AG04450 (cell line): ENCODE data around the gene SYNPR. TPM values are rescaled to one million over a fixed set of nuclear protein-coding genes. Genes with fewer than 3 reads are reported as not detected.

Experiments used
- CTCF ChIA-PET: fragments of 300-600, 350-600 bp; formaldehyde crosslinking; extraction: SDS; loops from one replicate; lab custom pipeline; 2022; ENCODE audit warnings: antibody characterized with exemption, inconsistent platforms; lab: Charles Lee
- POLR2A ChIA-PET: fragments of 350-600 bp; formaldehyde crosslinking; extraction: SDS; loops from one replicate; lab custom pipeline; 2021; ENCODE audit warnings: antibody characterized with exemption, inconsistent platforms; lab: Yijun Ruan, JAX
- DNase-seq: peaks from one replicate; pipeline ENCODE4 v3.0.0-alpha.2; 2011; ENCODE audit warnings: low read depth, low spot score
- H3K27ac ChIP-seq: one replicate; pipeline ENCODE4 v1.5.1; 2012; ENCODE audit warnings: low read depth, low read length, control low read depth
- H3K27me3 ChIP-seq: one replicate; pipeline ENCODE4 v1.6.0; 2012; ENCODE audit warnings: low read length; ENCODE audit not compliant: control insufficient read depth, insufficient read depth
- H3K4me3 ChIP-seq: 2 replicates; pipeline ENCODE4 v1.5.1; 2011; ENCODE audit warnings: mild to moderate bottlenecking, low read depth, low read length, control low read depth
- H3K9me3 ChIP-seq: 2 replicates; pipeline ENCODE4 v1.5.1; 2012; ENCODE audit warnings: low read length; ENCODE audit not compliant: control insufficient read depth, insufficient read depth
- polyA plus RNA-seq: library from polyadenylated mRNA; depleted of rRNA; stranded (reverse); fragments of >200 nt; gene quantifications from 2 replicates; pipeline ENCODE4 v1.2.3, GENCODE V29; 2011
- TF ChIP-seq, protein P1 (sequence below): IDR thresholded peaks from 2 replicates; pipeline ENCODE4 v1.5.1; 2011; ENCODE audit warnings: low read depth, low read length, control low read depth, inconsistent platforms

SYNPR gene
- polyA plus RNA-seq, 1 experiment = not detected

DNA sequence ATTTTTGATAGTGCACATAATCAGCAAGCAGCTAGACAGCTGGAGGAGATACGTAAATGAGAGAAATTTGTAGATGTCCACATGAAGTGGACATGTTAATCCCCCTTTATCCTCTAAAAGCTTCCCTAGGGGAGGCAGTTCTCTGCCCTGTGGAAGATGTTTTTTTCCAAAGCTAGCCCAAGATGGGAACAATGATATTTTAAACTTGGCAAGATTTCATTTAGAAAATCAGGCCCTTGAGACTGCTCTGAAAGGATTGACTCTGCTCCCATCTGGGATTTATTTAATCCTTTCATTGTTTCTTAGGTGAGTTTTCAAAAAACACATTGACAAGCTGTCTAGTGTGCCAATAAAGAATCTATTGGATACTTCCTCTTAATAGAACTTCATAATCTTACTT, 92.0 kb downstream of the SYNPR start:
- ChIA-PET POLR2A (no interaction called here), CTCF (interaction anchor here (2.7 to 3.2 kb wide), 2 partner anchors 20 to 448 kb away, joined by 10 to 19 read pairs; partner anchors contain the start of gene C3orf49)
- Histone ChIP-seq H3K27ac (no peak overlapping the region), H3K4me3 (no peak overlapping the region), H3K27me3 (no peaks in the 10 kb centered on the region), H3K9me3 (no peaks in the 10 kb centered on the region)
- no peak for DNase-seq
- TF ChIP-seq, protein P1, sequence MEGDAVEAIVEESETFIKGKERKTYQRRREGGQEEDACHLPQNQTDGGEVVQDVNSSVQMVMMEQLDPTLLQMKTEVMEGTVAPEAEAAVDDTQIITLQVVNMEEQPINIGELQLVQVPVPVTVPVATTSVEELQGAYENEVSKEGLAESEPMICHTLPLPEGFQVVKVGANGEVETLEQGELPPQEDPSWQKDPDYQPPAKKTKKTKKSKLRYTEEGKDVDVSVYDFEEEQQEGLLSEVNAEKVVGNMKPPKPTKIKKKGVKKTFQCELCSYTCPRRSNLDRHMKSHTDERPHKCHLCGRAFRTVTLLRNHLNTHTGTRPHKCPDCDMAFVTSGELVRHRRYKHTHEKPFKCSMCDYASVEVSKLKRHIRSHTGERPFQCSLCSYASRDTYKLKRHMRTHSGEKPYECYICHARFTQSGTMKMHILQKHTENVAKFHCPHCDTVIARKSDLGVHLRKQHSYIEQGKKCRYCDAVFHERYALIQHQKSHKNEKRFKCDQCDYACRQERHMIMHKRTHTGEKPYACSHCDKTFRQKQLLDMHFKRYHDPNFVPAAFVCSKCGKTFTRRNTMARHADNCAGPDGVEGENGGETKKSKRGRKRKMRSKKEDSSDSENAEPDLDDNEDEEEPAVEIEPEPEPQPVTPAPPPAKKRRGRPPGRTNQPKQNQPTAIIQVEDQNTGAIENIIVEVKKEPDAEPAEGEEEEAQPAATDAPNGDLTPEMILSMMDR = no peak

DNA sequence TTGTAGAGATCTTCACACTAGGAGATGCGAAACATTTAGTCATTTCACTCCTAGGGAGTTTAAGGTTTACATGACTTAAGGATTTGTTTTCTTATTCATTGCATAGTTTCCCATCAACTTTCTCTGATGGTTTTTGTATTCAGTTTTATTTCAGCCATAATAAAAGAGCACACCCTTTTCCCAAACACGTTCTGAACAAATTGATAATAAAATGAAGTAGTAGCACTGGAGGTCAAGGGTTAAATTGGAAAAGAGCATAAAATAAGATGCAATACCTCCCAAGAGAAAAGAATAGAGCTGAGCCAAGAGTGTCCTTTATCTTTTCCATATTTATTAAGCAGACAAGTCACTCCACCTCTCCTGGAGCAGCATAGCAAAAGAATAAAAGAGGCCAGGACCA, 104.9 kb downstream of the SYNPR start:
- Histone ChIP-seq H3K4me3 (no peak overlapping the region), H3K27ac (no peak overlapping the region), H3K27me3 (no peaks in the 10 kb centered on the region), H3K9me3 (no peaks in the 10 kb centered on the region)
- ChIA-PET POLR2A (no interaction called here), CTCF (no interaction called here)
- no peak for DNase-seq
- TF ChIP-seq, protein P1 = no peak

DNA sequence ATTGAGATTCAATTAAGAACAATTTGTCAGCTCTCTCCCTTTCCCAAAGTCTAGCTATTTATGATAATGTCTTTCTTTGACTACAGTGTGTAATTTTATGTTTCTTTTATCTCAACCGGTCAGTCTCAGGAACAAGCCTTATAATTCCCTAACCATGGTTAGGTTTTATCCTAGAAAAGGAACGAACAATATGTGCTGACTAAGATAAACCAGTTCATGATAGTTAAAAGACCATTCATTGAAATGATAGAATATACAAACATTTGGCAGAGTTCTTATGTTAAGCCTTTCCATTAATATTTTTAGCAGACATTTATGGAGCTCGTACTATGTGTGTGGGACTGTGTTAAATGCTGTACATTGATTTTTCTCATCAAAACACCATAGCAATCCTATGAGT, 106.3 kb downstream of the SYNPR start:
- Histone ChIP-seq H3K27me3 (no peaks in the 10 kb centered on the region), H3K4me3 (no peak overlapping the region), H3K9me3 (no peaks in the 10 kb centered on the region), H3K27ac (no peak overlapping the region)
- POLR2A ChIA-PET = no interaction called here
- CTCF ChIA-PET = interaction anchor here (0.8 to 1.4 kb wide), 2 partner anchors 33 kb away, joined by 3 read pairs; no protein-coding TSS in a partner anchor
- DNase-seq = no peak
- TF ChIP-seq, protein P1 = no peak

DNA sequence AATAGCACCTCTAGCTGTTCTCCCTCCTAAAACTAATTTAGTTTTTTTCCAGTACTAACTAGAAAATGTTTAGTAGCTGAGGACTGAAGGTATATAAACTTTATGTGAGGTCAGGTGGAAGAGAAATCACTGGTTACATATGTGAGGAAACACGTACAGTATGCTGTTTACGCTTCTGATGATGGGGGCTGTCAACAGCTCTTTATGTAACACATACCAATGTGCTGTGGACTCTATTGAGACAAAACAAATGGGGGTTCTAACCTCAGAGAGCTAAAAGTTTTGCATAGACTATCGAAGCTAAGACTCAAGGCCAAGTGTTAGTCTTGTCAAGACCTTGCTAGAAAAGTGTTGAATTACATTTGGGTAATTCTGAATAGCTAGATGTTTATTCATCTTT, 107.5 kb downstream of the SYNPR start:
- no peaks in the 10 kb centered on the region for H3K9me3 ChIP-seq
- TF ChIP-seq, protein P1 = no peak
- no peaks in the 10 kb centered on the region for H3K27me3 ChIP-seq
- no peak for DNase-seq
- ChIA-PET POLR2A (no interaction called here), CTCF (interaction anchor here (1.4 kb wide), 1 partner anchor 35 kb away, joined by 3 read pairs; no protein-coding TSS in a partner anchor)
- no peak overlapping the region for H3K27ac ChIP-seq
- H3K4me3 ChIP-seq = no peak overlapping the region

DNA sequence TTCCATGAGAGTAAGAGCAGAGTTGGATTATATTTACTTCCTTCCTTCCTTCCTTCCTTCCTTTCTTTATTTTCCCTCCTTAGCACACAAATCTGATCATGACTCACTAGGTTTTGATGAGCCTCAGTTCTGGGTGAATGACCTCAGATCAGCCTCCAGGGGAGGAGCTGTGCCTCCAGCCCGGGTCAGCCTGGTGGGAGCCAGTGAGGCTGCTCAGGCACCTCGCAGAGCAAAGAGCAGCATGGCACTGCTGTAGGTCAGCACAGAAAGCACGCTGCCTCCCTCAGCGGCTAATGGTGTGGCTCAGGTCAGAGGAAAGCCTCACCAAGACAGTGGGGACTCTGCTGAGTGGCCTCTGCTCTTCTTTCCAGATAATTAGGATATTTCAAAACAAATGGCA, 108.5 kb downstream of the SYNPR start:
- POLR2A ChIA-PET = no interaction called here
- no peaks in the 10 kb centered on the region for H3K9me3 ChIP-seq
- CTCF ChIA-PET = interaction anchor here (1.4 kb wide), 1 partner anchor 37 kb away, joined by 3 read pairs; no protein-coding TSS in a partner anchor
- H3K27me3 ChIP-seq = no peaks in the 10 kb centered on the region
- no peak overlapping the region for H3K4me3 ChIP-seq
- DNase-seq = no peak
- H3K27ac ChIP-seq = no peak overlapping the region
- TF ChIP-seq, protein P1 = no peak
